ENCODE measurements around the gene ESYT2. TPM values are rescaled to one million over a fixed set of nuclear protein-coding genes. Genes with fewer than 3 reads are reported as not detected.

The ESYT2 gene
- total and polyA plus RNA-seq, 2 of the 4 experiments (the other 2 are of a cell fraction): 26.7 to 69.9 TPM

DNA sequence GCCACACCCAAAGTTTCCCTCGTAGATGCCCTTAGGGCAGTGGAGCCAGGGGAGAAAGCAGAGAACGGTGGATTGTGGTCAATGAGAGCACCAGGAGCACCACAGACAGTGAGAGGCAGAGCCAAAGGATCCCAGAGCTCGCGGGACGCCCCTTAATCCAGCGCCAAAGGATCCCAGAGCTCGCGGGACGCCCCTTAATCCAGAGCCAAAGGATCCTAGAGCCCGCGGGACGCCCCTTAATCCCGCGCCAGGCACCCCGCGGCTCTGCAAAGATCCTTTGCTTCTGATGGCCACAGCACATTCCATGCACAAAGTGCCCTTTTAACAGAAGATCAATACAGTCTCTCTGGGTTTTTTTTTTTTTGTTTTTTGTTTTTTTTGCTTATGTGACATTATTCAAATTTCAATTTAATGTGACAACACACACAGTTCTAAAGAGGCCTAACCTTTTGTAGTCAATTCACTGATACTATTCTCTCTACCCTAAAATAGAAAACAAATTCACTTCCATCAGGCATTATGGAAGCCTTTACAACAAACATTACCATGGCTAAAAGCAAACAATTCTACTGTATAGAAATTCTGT, 71.8 kb downstream of the ESYT2 start:
- BruUV-seq (replicated peaks): no TSS peak
- Histone ChIP-seq H2AFZ (replicated peaks; ENCODE audit: low read length, poor library complexity) (no peak overlapping the region), H3K9ac (ENCODE audit: low read depth, low read length) (no peak overlapping the region), H4K20me1 (ENCODE audit: insufficient read depth, low read length) (no peaks in the 10 kb centered on the region), H3K79me1 (ENCODE audit: low read depth in 1 of 2, low read length in 2 of 2) (peaks cover 3% of the 10 kb centered on the region in 2 experiments; a peak in 3 of 4 replicates), H3K36me3 (ENCODE audit: control insufficient read depth, insufficient read depth, low read length) (peaks cover 49% of the 10 kb centered on the region), H3K4me1 (ENCODE audit: control insufficient read depth, insufficient read depth, low read length) (no peaks in the 10 kb centered on the region), H3K9me1 (ENCODE audit: insufficient read depth, low read length) (no peaks in the 10 kb centered on the region), H2BK15ac (ENCODE audit: low read depth, low read length) (no peak overlapping the region), H3K18ac (ENCODE audit: low read depth, low read length) (no peak overlapping the region), H2AK9ac (replicated peaks; ENCODE audit: low read depth, low read length, poor library complexity) (no peak overlapping the region), H2BK120ac (ENCODE audit: low read depth, low read length) (no peak overlapping the region), H3K27me3 (ENCODE audit: control insufficient read depth, insufficient read depth, low read length) (no peaks in the 10 kb centered on the region), H2BK5ac (ENCODE audit: low read depth, low read length, poor library complexity, severe bottlenecking) (no peak overlapping the region), H3K23ac (ENCODE audit: low read depth, low read length) (no peak overlapping the region), H3K4ac (ENCODE audit: low read depth, low read length) (no peak overlapping the region), H3K56ac (ENCODE audit: extremely low read depth, insufficient read depth, low read length) (no peak overlapping the region), H3K27ac (ENCODE audit: insufficient read depth, low read length) (no peak overlapping the region), H3K4me3 (ENCODE audit: insufficient read depth, low read depth, low read length) (no peak overlapping the region), H3K9me3 (ENCODE audit: control insufficient read depth, insufficient read depth, low read length) (no peaks in the 10 kb centered on the region), H3K14ac (replicated peaks; ENCODE audit: low read depth, low read length) (no peak overlapping the region), H4K91ac (ENCODE audit: insufficient read depth, low read depth, low read length) (no peak overlapping the region), H2AK5ac (ENCODE audit: low read depth, low read length) (no peak overlapping the region), H4K5ac (ENCODE audit: low read depth, low read length) (no peak overlapping the region), H2BK20ac (ENCODE audit: low read depth, low read length) (no peak overlapping the region), H4K8ac (ENCODE audit: low read depth in 2 of 2, low read length in 2 of 2) (no peak overlapping the region), H3K4me2 (ENCODE audit: low read depth, low read length) (no peak overlapping the region)
- ChIA-PET CTCF (no interaction called here), POLR2A (ENCODE audit: unreplicated experiment) (no interaction called here)
- in situ Hi-C loops (cut with MboI; ENCODE audit: low sequenced_read_pairs) (no loop called here), dilution Hi-C loops (cut with HindIII; ENCODE audit: low sequenced_read_pairs, unreplicated experiment) (no loop called here), intact Hi-C loops (cut with micrococcal nuclease) (no loop called here)
- DNase-seq (no peak), ATAC-seq (ENCODE audit: low read depth) (no peak)
- WGBS, 2 experiments (ENCODE audit: extremely low coverage in 2 of 2, insufficient read length in 1 of 2): no CpG with 5 or more reads among the region's 16 CpGs
- TF ChIP-seq FOS (IDR thresholded peaks at IDR 0.05; ENCODE audit: low read depth, low read length) (no peak), MAFK (IDR thresholded peaks at IDR 0.05; ENCODE audit: low read depth, low read length) (peak; percentile 65)
